Measurements from ENCODE around the gene ZBTB38.
A peak's percentile ranks its signal among the peaks of the same experiment; 100 is the strongest.

The ZBTB38 gene

DNA sequence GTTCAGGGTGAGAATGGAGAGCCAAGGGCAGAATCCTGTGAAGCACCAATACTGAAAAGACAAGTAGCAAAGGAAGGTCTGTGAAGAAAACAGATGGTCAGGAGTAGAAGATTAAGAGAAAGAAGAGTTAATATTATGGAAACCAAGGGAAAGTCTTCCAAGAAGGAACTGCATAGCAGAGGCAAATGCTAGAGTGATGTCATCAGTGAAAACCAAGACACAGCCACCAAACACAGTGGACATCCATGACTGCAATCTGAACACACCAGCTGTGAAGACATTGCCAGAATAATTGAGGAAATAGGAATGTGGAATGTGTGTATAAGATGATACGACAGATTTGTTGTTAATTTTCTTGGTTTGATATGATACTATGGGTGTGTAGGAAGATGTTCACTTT, 26.8 kb upstream of the ZBTB38 start:
- DNase-seq: no peak

- no peak for DNase-seq
Measured at GRCh38 chr3:141342386-141342785, 25.9 kb upstream of the ZBTB38 start.

GRCh38 chr3:141343077-141343476, 25.2 kb upstream of the ZBTB38 start:
- DNase-seq: no peak

DNA sequence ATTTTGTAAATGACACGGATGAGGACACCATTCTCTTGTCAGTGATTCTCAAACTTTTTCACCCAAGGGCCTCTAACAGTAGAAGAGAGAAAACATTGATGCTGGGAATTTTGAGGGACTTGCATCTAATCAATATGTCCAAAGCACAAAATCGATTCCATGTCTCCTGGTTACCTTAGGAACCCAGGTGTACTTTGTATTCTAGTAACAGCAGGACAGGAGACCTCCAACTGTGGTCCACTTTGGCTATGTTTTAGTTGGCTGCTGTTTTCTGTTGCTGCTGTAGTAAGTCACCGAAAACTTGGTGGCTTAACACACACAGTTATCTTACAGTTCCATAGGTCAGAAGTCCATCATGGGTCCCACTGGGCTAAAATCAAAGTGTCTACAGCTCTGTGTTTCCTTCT, 24.4 kb upstream of the ZBTB38 start:
- no peak for DNase-seq

DNA sequence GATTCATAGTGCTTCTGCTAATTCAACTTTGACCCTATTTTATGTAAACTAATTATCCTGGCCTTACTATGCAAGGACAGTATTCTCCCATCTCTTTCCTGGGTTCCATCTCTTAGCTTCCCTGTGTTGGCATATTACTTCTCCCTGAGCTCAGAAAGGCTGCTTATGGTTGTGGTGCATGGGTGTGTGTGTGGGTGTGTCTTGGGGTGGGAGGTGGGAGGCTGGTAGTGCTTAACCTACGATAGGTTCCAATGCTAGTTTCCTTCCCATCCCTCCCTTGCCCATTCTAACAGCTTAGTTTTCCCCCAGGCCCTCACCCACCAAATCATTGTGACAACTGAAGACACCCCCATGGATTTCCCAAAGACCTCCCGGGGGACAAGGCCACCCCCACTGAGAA, 22.8 kb upstream of the ZBTB38 start:
- DNase-seq: no peak

- no peak for DNase-seq
Measured at GRCh38 chr3:141346007-141346406, 22.3 kb upstream of the ZBTB38 start.

- DNase-seq: no peak
Measured at GRCh38 chr3:141346418-141346817, 21.9 kb upstream of the ZBTB38 start.

GRCh38 chr3:141346839-141347238, 21.5 kb upstream of the ZBTB38 start:
- DNase-seq: no peak

GRCh38 chr3:141348837-141349236, 19.5 kb upstream of the ZBTB38 start:
- no peak for DNase-seq

- DNase-seq: no peak
Measured at GRCh38 chr3:141349711-141350110, 18.6 kb upstream of the ZBTB38 start.

- no peak for DNase-seq
Measured at GRCh38 chr3:141350666-141351065, 17.6 kb upstream of the ZBTB38 start.

- DNase-seq: no peak
Measured at GRCh38 chr3:141352262-141352984, 15.9 kb upstream of the ZBTB38 start.

DNA sequence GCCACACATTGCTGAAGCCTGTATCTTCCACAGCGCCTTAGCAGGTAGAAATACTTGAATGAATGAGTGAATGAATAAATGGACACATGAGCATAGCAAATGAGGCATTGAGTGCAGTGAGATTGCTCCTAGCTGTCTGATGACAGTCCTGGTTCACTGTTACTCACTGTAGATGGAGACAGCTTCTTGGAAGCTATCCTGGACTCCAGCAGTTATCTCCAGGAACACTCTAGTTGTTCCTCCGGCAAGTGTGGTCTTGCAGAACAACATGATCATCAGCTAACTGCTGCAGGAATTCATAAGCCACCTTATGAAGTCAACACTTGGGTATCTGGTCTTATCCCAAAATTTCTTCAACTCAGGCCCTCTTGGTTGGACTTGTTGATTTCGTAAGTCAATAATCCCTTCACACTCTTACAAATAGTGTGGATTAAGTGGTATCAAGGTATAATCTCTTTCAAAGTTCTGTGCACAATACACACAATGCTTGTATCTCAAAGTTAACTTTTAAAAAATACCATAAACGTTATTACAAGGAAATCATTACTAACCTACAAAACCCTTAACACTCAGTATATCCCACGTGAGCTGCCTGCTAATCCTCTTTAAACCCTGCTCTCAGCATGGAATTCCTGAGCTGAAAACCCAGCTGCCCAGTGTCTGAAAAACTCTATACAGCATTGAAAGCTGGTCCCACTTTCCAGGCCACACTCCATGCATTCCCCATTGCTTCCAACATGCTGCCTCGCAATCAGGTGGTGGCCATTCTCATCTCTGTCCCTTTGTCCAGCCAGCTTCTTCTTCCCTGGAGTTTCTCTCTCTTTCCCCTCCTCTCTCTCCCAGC, 14.4 kb upstream of the ZBTB38 start:
- no peak for DNase-seq

DNA sequence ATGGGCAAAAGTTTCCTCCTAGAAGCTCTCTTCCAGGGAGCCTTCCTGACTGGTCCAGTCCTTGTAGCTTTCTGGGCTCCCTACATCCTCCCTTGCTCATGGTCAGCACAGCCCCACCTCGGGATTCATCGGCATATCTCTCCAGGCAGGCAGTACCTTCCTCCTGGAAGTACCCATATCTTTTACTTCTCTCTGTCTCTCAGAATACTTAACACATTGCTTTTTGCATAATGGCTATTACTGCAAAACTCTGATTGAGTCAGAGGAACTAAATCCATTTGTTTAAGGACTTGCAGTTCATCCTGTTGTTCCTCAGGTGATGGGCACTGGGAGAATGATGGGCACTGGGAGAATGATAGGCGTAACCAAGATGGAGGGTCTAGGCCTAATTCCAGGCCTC, 13.8 kb upstream of the ZBTB38 start:
- DNase-seq: no peak

DNA sequence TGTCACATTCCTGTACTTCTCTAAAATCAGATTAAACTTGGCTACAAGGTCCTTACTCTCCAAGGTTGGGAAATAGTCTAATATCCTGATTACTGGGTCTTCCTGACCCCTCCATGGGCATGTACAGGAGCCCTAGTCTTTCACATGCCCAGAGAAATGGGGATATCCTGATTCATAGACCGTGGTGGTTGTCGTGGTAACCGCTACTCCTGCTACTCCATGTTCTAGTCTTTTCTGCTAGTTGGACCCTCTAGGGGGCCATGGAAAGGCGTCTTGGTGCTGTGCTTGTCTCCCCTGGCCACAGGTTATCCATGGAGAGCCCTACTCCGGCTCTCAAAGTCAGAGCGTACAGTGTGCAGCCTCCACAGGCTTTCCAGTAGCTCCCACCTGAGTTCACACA, 13.1 kb upstream of the ZBTB38 start:
- DNase-seq: no peak

DNA sequence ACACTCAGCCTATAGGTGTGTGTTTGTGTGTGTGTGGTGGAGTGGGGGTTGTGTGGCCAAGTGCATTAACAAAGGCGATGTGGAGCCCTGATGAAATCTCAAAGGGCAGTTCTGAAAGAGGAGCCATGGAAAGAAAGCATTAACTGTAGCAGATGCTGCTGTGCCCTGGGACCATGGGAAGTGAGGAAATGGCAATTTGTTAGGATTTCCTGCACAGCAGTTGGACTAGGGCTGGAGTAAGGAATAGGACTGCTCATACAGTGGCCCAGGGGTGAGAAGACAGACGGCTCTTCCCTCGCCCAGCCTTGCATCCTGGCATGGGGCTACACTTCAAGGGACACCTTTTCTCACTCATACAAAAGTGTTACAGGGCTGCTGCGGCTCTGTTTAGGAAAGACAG, 12.3 kb upstream of the ZBTB38 start:
- DNase-seq: no peak

DNA sequence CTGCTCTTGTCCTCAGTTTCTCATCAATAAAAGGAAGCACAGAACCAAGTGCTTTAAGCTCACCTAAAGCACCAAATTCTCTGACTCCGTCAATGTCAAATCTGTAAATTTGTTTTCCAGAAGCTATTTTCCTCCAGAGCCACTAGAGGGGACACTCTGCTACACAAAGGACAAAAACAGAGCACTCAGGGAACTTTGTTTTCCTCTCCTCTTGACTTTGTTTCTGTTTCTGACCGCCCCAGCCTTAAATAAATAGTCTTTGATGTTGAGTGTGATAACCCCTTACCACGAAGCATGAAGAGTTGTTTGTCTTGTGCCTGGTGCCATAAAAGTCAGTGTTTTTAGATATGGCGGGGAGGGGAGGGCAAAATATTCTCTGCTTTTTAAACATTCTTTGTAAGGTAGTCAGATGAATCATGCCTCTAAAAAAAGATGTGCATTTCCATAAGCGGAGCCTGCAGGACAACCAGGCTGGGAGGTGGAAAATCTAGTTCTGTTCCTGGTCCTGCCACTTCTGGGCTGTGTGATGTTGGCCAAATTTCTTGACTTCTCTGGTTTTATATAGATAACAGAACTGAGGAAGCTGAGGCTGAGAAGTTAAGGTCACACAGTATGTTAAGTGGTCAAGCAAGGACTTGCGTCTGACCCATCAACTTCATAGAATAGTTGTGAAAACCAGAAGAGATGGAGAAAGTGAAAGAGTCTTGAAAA, 7.3 kb upstream of the ZBTB38 start:
- peak; percentile 61 for DNase-seq

GRCh38 chr3:141362736-141363135, 5.6 kb upstream of the ZBTB38 start:
- DNase-seq: no peak

GRCh38 chr3:141365201-141365600, 3.1 kb upstream of the ZBTB38 start:
- DNase-seq: no peak

- no peak for DNase-seq
Measured at GRCh38 chr3:141366285-141367037, 1.8 kb upstream of the ZBTB38 start.

DNA sequence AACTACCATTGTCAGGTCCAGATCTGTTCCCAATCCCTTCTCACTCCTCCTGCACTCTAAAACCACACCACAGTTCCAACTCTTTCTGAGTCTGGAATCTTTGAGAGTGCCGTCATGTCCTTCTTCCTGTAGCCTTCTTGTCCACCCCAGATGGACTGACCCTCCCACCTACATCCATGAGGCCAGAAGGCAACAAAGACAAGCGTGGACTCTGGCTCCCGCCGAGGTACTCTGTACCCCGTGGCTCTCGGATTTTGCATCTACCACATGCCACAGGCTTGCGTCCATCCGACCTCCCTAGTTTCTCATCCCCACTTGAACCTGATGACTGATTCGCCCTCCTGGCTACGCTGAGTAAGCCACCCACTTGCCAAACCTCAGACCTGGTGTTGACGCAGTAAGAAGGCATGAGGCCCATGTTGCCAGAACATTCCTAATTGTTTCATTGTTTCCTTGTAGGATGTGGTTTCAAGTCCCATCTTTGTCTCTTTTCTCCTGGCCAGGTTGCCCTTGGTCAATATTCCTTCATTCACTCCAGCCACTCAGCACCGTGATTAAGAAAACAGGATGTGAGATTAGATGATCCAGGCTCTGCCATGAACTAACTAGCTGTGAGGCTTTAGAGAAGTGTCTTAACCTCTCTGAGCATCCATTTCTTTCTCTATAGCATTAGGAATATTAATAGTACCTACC, 1.1 kb upstream of the ZBTB38 start:
- DNase-seq: no peak
